ENCODE data around the gene DYRK1A.

GRCh38 chr21:37335053-37335452, 31.5 kb upstream of the DYRK1A start:
- no peak for TF ChIP-seq EZH2 (IDR thresholded peaks at IDR 0.05)
- TF ChIP-seq CTCF (IDR thresholded peaks at IDR 0.05): no peak
- TF ChIP-seq EZH2phosphoT487 (IDR thresholded peaks at IDR 0.05): no peak

Measured in neural progenitor cell (in vitro differentiated cells).